ENCODE measurements around the gene TMEM120B.

The TMEM120B gene

GRCh38 chr12:121793838-121794533, 81.4 kb downstream of the TMEM120B start:
- peak; percentile 88 for DNase-seq

GRCh38 chr12:121794534-121795033, 82.0 kb downstream of the TMEM120B start:
- no peak for DNase-seq

GRCh38 chr12:121795034-121795968, 82.7 kb downstream of the TMEM120B start:
- peak; percentile 80 for DNase-seq

DNA sequence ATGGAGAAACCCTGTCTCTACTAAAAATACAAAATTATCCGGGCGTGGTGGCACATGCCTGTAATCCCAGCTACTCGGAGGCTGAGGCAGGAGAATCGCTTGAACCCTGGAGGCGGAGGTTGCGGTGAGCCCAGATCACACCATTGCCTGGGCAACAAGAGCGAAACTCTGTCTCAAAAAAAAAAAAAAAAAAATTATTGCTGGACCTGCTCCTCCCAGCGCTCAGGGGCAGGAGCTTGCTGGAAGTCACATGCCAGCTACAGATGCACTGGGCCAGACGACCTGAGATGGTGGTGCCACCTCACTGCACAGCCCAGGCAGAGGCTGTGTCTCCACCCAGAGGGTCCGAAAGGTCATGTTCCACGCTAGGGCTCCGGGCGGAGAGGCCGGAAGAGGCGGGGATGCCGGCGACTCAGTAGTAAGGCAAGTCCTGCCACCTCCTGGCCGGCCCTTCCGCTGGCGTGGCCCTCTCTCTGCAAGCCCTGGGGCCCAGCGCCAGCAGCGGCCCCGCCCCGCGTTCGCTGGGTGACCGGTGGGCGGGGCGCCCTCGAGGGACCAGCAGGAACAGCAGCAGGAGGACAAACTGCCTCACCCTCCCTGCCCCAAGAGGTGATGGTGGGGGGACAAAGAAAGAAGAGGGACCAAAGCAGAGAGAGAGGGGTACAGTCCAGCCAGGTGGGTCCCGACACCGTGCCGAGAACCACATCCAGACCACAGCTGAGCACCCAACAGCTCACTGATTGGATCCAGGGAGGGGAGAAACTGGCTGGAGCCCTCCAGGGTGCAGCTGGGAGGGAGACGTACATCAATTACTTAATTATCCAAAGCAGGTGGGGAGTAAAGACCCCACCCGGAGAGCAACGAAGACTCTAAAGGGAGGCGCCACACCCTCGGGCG, 84.6 kb downstream of the TMEM120B start:
- DNase-seq: no peak

DNA sequence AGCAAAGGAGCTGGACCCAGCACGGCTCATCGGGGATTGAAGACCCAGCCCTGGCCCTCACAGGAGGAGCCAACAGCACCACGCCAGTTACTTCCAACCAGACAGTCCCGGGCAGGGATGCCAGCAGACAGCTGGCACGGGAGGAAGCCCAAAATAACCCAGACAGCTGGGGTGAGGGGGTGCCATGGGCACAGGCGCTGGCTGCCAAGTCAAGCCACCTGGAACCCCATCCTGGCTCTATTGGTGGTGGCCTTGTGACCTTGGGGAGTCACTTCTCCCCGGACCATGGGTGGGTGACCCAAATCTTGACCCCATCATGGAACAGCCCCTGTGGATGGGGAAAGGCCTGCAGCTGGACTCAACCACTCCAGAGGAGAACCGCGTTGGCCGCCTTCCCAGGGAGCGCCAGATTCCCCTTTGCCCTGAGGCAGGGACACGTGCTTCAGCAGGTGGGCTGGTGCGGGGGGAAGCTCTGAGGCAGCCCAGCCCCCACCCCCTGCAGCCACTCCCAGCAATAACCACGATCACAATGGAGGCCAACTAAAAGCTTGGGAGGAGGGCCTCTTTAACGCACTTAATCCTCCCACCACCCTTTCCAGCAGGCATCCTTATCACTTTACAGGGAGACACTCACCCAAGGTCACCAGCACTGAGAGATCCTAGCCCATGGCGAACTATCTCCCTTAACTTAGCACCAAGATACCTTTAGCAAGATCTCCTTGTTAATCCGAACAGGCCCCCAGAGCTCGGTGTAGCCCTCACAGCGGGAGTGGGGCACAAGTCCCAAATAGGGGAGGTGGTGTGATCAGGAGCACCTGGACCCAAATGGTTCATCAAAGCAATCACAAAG, 85.6 kb downstream of the TMEM120B start:
- DNase-seq: no peak

DNA sequence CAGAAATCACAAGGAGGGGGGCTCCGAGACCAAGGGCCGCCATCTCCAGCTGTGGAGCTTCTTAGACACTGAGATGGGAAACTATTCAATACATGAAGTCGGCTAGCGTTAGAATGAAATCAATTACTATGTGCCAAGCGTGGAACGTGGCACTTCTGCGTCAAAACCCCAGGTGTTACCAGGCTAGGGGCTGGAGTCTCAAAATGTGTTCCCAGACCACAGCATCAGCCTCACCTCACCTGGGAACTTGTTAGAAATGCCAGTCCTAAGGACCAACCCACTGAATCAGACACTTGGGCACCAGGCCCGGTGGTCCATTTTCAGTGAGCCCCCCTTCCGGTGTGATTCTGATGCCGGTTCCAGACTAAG, 86.2 kb downstream of the TMEM120B start:
- no peak for DNase-seq

- peak; percentile 88 for DNase-seq
Measured at GRCh38 chr12:121799156-121799841, 86.7 kb downstream of the TMEM120B start.

- DNase-seq: peak; percentile 95
Measured at GRCh38 chr12:121799842-121800693, 87.5 kb downstream of the TMEM120B start.

DNA sequence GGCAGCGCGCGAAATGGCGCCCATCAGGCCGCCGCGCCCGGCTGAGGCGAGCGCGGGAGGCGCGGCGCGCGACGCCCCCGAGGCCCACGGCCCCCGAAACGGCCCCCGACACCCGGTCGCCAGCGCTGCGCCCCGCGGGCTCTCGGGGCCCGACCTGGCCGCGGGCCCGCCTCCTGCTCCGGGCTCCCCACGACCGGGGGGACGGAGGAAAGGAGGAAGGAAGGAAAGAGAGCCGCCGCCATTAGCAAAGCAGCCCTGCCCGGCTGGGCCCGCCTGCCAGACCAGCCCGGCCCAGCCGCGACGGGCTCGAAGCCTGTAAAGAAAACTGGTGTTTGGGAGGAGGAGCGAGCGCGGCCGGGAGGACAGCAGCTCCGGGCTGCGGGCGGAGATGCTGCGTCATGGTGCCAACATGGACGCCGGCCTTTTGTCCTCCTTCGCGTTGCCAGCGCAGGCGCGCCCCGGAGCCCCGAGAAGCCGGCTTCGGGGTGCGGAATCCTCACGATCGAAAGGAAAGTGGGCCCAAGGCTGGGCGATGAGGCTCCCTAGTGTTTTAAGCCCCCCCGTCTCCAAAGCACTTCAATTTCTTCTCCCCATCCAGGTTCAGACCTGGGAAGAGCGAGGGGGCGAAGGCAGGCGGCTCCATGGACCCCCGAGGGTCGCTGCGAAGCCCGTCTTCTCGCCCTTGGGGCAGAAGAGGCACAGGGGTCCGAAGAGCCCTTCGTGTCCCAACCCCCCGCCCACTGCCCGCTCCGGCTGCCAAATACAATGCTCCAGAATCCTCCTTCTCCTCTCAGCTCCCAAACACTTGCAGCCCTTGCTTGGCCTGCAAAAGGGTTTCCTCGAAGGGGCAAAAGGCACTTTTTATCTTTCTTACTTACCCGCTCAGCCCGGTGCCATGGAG, 88.4 kb downstream of the TMEM120B start:
- DNase-seq: peak; percentile 84

- DNase-seq: peak; percentile 51
Measured at GRCh38 chr12:121801595-121802484, 89.3 kb downstream of the TMEM120B start.

DNA sequence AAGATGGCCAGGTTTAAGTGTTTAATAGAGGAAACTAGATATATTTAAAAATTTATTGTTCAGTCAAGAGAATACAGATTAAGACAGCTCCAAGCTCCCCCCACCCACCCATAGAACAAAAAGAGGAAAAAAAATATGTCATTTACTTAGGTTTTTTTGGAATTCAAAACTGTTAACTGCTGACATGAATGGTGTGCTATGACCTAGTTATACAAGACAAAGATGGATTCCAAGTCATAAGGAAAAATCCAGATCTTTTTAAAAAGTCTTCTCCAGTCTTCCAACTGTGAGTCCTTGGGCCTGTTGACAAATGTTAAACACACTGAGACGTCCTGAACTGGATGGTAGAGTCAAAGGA, 89.9 kb downstream of the TMEM120B start:
- DNase-seq: no peak

GRCh38 chr12:121802843-121803698, 90.5 kb downstream of the TMEM120B start:
- peak; percentile 97 for DNase-seq

DNA sequence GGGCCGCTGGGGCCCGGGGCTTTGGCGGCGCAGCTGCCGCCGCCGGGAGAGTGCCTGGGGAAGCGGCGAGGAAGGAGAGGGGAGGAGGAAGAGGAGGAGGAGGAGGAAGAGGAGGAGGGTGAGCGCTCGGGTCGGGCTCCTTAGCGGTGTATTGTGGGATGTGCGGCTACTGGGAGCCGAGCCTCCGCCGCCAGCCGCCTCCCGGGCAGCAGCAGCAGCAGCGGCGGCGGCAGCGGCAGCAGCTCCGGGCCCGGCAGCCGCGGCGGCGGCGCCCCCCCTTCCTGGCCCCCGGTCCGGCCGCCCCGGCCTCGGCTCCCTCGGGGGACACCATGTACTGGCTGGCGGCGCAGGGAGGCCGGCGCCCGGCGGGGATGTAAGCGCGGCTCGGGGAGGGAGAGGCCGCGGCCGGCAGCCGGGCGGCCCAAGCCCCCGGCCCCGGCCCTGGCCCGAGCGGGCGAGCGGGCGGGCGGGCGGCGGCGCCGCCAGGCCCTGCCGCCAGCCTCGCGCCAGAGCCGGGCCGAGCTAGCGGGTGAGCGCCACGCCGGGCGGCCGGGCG, 91.4 kb downstream of the TMEM120B start, which contains the start of gene SETD1B:
SETD1B (plus strand) TSS at position 149 of the 556 bp plus-strand sequence. CDS start 729 bp downstream, outside the sequence.
- DNase-seq: peak; percentile 68

DNA sequence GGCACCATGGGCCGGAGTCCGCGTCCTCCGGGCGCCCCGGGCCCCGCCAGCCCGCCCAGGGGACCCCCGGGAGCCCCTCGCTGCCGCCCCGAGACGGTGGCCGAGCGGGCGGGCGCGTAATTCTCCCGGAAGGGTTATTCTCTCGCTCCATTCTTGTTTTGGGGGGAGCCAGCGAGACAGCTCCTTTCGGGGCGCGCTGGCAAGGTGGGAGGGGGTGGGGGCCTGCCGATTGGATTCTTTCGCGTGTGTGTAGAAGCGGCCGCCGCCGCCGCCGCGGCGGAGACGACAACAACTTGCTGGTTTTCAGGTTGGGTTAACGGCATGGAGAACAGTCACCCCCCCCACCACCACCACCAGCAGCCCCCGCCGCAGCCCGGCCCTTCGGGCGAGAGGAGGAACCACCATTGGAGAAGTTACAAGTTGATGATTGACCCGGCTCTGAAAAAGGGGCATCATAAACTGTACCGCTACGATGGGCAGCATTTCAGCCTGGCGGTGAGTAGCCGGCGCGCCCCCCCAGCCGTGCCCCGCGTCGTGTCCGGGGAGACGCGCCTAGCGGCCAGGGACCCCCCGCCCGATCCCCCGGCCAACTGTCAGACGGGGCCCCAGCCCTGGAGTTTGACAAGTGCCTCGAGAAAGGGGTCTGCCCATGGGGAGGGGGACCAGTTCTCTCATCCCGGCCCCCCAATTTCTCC, 92.0 kb downstream of the TMEM120B start:
- no peak for DNase-seq

GRCh38 chr12:121805171-121806008, 92.8 kb downstream of the TMEM120B start:
- no peak for DNase-seq

All from fibroblast of upper back skin (primary cell).